ENCODE data around the gene TXNIP. TPM values are rescaled to one million over a fixed set of nuclear protein-coding genes. Genes with fewer than 3 reads are reported as not detected.

Gene TXNIP
- total RNA-seq, 1 experiment from 2014 or later: 23.2 TPM

DNA sequence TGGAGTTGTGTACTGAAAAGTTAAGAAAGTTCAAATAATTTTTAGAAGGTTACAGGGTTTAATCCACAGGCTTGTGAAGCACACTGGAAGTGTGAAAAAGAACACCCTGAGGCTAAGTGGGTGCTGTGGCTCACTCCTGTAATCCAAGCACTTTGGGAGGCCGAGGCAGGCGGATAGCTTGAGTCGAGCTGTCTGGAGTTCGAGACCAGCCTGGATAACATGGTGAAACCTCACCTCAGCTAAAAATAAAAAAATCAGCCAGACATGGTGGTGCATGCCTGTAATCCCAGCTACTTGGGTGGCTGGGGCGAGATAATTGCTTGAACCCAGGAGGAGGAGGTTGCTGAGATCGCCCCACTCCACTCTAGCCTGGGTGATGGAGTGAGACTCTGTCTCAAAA is 9.8 kb downstream of the TXNIP start:
- Histone ChIP-seq H3K18ac (ENCODE audit: insufficient read length, low read depth, low read length) (no peak overlapping the region), H2BK12ac (ENCODE audit: insufficient read length, low read depth, low read length) (no peak overlapping the region), H3K9ac (ENCODE audit: extremely low read depth, insufficient read length, low read length) (no peak overlapping the region), H2BK20ac (ENCODE audit: low read depth, low read length, poor library complexity, severe bottlenecking) (no peak overlapping the region), H3K27ac (ENCODE audit: insufficient read length, low read depth, low read length) (no peak overlapping the region), H3K23ac (ENCODE audit: insufficient read length, low read depth, low read length) (no peak overlapping the region), H2BK15ac (ENCODE audit: low read depth, low read length) (no peak overlapping the region), H3K27me3 (ENCODE audit: insufficient read depth, low read length) (no peaks in the 10 kb centered on the region), H3K4me2 (ENCODE audit: insufficient read depth, insufficient read length, low read length) (no peak overlapping the region), H2AFZ (ENCODE audit: low read length) (no peak overlapping the region), H3K79me2 (ENCODE audit: insufficient read depth, low read length) (no peaks in the 10 kb centered on the region), H3K56ac (ENCODE audit: insufficient read length, low read depth, low read length) (no peak overlapping the region), H4K20me1 (ENCODE audit: control insufficient read depth, insufficient read depth, insufficient read length) (no peaks in the 10 kb centered on the region), H2BK120ac (ENCODE audit: low read depth, low read length, poor library complexity, severe bottlenecking) (no peak overlapping the region), H4K91ac (ENCODE audit: insufficient read length, low read depth, low read length) (no peak overlapping the region), H3K23me2 (ENCODE audit: insufficient read length, low read depth, low read length, poor library complexity, severe bottlenecking) (no peaks in the 10 kb centered on the region), H3K79me1 (ENCODE audit: insufficient read depth, low read depth, low read length, poor library complexity, severe bottlenecking) (no peaks in the 10 kb centered on the region), H4K5ac (ENCODE audit: insufficient read length, low read depth, low read length) (no peak overlapping the region), H3T11ph (ENCODE audit: low read length) (no peak overlapping the region), H3K4ac (ENCODE audit: low read depth, low read length) (no peak overlapping the region), H3K4me1 (ENCODE audit: insufficient read depth, low read length) (peaks cover 9% of the 10 kb centered on the region; the same call in 1 of the 2 replicates), H2AK5ac (ENCODE audit: insufficient read length, low read length) (no peak overlapping the region), H3K9me3 (ENCODE audit: control insufficient read depth, low read depth, low read length) (no peaks in the 10 kb centered on the region), H3K14ac (ENCODE audit: insufficient read depth, low read length) (no peak overlapping the region), H4K8ac (replicated peaks; ENCODE audit: insufficient read length, low read depth, low read length) (no peak overlapping the region), H2BK5ac (ENCODE audit: insufficient read length, low read length) (no peak overlapping the region)
- peaks cover 24 to 27% of the 10 kb centered on the region in 2 experiments for H3K4me1 Mint-ChIP-seq
- peaks cover 5% of the 10 kb centered on the region for H3K27me3 Mint-ChIP-seq (ENCODE audit: low read depth)
- no peak for DNase-seq
- no CpG with 5 or more reads among the region's 6 CpGs for WGBS (ENCODE audit: extremely low coverage, insufficient read length, low lambda C conversion rate)
- no peak overlapping the region for H3K4me3 Mint-ChIP-seq
- H3K27ac Mint-ChIP-seq: no peak overlapping the region; a peak in 1 of 7 replicates
- TF ChIP-seq CTCF (conservative IDR thresholded peaks at IDR 0.05): no peak
- no peaks in the 10 kb centered on the region for H3K36me3 Mint-ChIP-seq (ENCODE audit: insufficient read depth in 1 of 3, low read depth in 3 of 3)
- H3K9me3 Mint-ChIP-seq: no peaks in the 10 kb centered on the region

All from H9 (cell line).